ES-I3 (cell line): Measurements from ENCODE around the gene CABCOCO1.

Source experiments
- H3K36me3 ChIP-seq: 2 replicates; pipeline ENCODE4 v1.6.1; 2013; ENCODE audit warnings: mild to moderate bottlenecking, low read length, control low read depth, moderate library complexity; ENCODE audit not compliant: insufficient read depth
- H3K4me1 ChIP-seq: 2 replicates; pipeline ENCODE4 v1.6.1; 2013; ENCODE audit warnings: mild to moderate bottlenecking, control low read depth, low read length; ENCODE audit not compliant: insufficient read depth
- H3K9ac ChIP-seq: 2 replicates; pipeline ENCODE4 v1.6.1; 2013; ENCODE audit warnings: low read depth, mild to moderate bottlenecking, low read length, moderate library complexity
- H3K9me3 ChIP-seq: 2 replicates; pipeline ENCODE4 v1.6.1; 2013; ENCODE audit warnings: mild to moderate bottlenecking, low read length, moderate library complexity; ENCODE audit not compliant: control insufficient read depth, insufficient read depth

CABCOCO1 gene

DNA sequence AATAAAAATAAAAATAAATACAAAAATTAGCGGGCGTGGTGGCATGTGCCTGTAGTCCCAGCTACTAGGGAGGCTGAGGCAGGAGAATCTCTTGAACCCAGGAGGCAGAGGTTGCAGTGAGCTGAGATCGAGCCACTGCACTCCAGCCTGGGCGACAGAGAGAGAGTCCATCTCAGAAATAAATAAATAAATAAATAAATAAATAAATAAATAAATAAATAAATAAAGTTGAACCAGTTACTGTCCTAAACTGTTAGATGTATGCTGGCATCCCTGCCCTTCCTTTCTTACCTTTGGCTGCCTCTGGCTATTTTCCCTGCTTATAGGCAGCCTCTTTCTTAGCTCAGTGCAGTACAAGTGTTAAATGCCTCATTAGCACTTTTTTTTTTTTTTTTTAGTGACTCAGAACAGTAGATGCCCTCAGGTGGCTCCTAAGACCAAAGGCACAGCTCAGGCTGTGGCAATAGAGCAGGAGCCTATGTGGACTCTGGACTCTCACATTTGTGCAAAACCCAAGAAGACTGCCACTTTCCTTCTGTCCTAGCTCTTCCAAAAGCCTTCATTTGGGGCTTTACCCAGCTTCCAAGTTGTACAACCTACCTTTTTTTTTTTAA is 30.6 kb upstream of the CABCOCO1 start:
- peaks cover 13% of the 10 kb centered on the region for H3K4me1 ChIP-seq
- H3K36me3 ChIP-seq: no peaks in the 10 kb centered on the region
- no peak overlapping the region for H3K9ac ChIP-seq
- H3K9me3 ChIP-seq: no peaks in the 10 kb centered on the region

DNA sequence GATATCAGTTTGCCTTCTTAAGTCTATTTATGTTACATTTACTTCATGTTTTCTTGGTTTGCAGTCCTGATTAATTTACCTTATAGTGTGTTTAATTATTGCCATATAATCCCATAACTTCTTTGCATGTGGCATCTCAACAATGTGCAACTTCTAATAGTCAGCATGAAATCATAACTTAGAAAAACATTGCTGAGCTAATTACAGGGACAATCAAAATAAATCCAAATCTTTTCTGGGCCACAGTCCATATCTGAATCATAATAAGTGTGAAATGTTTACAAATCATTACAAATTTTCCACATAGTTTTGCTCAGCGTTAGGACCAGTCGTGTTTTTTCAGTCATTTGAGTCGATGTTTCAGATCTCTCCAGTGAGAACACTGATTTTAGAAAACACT is 29.1 kb upstream of the CABCOCO1 start:
- H3K4me1 ChIP-seq: peaks cover 10% of the 10 kb centered on the region
- no peaks in the 10 kb centered on the region for H3K9me3 ChIP-seq
- H3K36me3 ChIP-seq: no peaks in the 10 kb centered on the region
- H3K9ac ChIP-seq: no peak overlapping the region

DNA sequence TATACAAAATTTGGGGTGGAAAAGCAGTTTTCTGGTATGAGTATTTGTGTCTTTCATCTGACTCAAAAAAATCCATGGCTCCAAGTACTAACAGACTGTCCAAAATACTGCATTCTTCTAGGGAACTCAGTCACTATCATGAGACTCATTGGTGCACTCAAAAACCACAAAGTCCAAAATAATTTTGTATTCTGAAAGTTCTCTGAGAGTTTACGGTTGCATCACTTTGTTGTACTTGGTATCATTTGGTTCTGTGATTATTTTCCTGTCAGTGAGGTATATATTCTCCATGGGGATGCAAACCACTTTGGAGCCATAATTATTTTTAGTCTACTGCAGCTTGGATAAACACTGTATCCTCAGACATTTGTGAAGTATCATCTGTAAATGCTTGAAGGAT is 28.0 kb upstream of the CABCOCO1 start:
- Histone ChIP-seq H3K36me3 (no peaks in the 10 kb centered on the region), H3K9me3 (no peaks in the 10 kb centered on the region), H3K4me1 (peaks cover under 1% of the 10 kb centered on the region; the same call in 1 of the 2 replicates), H3K9ac (no peak overlapping the region)

DNA sequence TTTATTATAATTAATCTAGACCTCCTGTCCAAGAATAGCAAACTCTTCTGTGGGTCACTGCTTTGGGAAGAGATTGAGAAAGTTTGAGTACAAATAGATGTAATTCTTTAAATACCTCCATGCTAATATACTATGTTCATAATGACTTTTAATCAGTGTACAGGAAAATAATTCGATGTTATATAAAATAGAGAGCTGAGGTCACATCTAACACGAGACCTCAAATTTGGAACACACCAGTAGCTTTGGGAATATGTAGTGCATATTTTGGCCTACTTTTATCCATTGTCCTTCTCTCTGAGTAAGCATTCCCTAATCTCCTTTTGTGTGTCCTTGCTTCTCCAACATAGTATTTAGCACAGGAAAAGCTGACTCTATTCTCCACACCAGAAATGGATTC is 27.3 kb upstream of the CABCOCO1 start:
- Histone ChIP-seq H3K9ac (no peak overlapping the region), H3K4me1 (0 out of 2 replicates have a peak, but pooled peaks cover 6% of the 10 kb centered on the region), H3K36me3 (no peaks in the 10 kb centered on the region), H3K9me3 (no peaks in the 10 kb centered on the region)

- Histone ChIP-seq H3K4me1 (0 out of 2 replicates have a peak, but pooled peaks cover 6% of the 10 kb centered on the region), H3K36me3 (no peaks in the 10 kb centered on the region), H3K9ac (no peak overlapping the region), H3K9me3 (no peaks in the 10 kb centered on the region)
These were observed 26.8 kb upstream of the CABCOCO1 start for GRCh38 chr10:61635932-61636331.

GRCh38 chr10:61639952-61640351 is 22.8 kb upstream of the CABCOCO1 start:
- no peaks in the 10 kb centered on the region for H3K9me3 ChIP-seq
- H3K36me3 ChIP-seq: no peaks in the 10 kb centered on the region
- H3K9ac ChIP-seq: no peak overlapping the region
- peaks cover 22% of the 10 kb centered on the region; the same call in 1 of the 2 replicates for H3K4me1 ChIP-seq

DNA sequence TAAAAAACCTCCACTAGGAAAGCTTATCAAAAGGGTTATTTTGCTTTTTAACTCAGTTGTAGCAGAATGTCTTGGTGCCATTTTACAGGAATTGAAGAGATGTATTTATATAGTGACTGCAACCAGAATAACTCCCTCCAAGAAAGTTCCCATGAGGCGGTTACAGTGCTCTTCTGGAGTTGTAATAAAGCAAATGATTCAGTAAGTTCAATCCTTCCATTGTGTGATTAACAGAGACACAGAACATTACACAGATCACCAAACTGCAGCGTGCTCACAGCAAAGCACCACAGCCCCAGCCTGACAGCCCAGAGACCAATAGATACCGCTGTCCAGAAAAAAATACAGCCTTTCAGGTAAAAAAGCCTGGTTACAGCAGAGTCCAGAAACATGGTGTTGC is 21.9 kb upstream of the CABCOCO1 start:
- no peaks in the 10 kb centered on the region for H3K36me3 ChIP-seq
- H3K9me3 ChIP-seq: no peaks in the 10 kb centered on the region
- no peak overlapping the region for H3K9ac ChIP-seq
- H3K4me1 ChIP-seq: peaks cover 22% of the 10 kb centered on the region; the same call in 1 of the 2 replicates

DNA sequence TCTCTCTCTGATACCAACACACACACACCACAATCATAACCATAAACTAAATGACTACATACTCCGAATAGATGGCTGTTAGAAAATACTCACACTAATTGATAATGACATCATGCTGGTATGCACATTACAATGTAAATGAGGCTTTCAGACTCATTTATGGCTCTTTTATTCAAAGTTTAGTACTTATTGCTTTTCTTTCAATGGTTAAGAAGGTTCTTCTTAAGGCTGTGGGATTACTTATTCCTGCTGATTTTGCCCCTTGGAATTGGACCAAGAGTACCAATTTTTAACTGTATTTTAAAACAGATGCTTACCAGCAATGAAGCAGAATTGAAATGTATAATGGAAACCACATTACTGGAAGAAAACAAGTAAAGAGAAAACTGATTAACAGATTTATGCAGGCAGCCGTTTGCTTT is 20.6 kb upstream of the CABCOCO1 start:
- H3K4me1 ChIP-seq: peaks cover 22% of the 10 kb centered on the region; the same call in 1 of the 2 replicates
- no peaks in the 10 kb centered on the region for H3K36me3 ChIP-seq
- no peak overlapping the region for H3K9ac ChIP-seq
- no peaks in the 10 kb centered on the region for H3K9me3 ChIP-seq

- no peak overlapping the region; the same call in 1 of the 2 replicates for H3K9ac ChIP-seq
- H3K4me1 ChIP-seq: peaks cover 22% of the 10 kb centered on the region; the same call in 1 of the 2 replicates
- no peaks in the 10 kb centered on the region for H3K36me3 ChIP-seq
- H3K9me3 ChIP-seq: no peaks in the 10 kb centered on the region
These were observed 20.1 kb upstream of the CABCOCO1 start for GRCh38 chr10:61642676-61643075.

- Histone ChIP-seq H3K36me3 (no peaks in the 10 kb centered on the region), H3K9me3 (no peaks in the 10 kb centered on the region), H3K9ac (no peak overlapping the region), H3K4me1 (peaks cover 22% of the 10 kb centered on the region; the same call in 1 of the 2 replicates)
These were observed 19.4 kb upstream of the CABCOCO1 start for GRCh38 chr10:61643316-61643751.

- Histone ChIP-seq H3K4me1 (no peaks in the 10 kb centered on the region), H3K9me3 (no peaks in the 10 kb centered on the region), H3K36me3 (no peaks in the 10 kb centered on the region), H3K9ac (no peak overlapping the region)
These were observed 9.0 kb upstream of the CABCOCO1 start for GRCh38 chr10:61653699-61654098.

- H3K9me3 ChIP-seq: no peaks in the 10 kb centered on the region
These were observed 7.3 kb upstream of the CABCOCO1 start for GRCh38 chr10:61655335-61655851.

DNA sequence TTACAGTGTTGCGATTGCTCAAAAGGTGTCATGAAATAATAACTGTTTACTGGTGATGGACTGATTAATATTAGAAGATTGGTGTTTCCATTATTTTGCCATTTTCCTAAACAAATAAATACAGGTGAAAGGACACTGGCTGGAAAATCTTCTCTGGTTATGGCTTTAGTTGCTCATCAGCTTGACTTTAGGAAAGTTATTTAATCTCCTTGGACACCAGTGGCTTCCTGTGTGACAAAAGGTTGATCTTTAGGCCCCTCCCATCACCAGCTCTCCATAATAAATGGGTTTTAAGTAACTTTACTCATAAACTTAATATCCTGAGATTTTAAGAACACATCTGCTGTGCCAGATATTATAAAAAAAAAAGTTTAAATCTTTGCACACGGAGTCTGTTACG is 737 bp downstream of the CABCOCO1 start:
- Histone ChIP-seq H3K4me1 (no peaks in the 10 kb centered on the region), H3K9ac (peak overlapping the region; percentile 79; the same call in 1 of the 2 replicates), H3K36me3 (no peaks in the 10 kb centered on the region), H3K9me3 (no peaks in the 10 kb centered on the region)

More at GRCh38 chr10:61655335-61655851, 7.3 kb upstream of the CABCOCO1 start:
- no peaks in the 10 kb centered on the region for H3K4me1 ChIP-seq
- no peaks in the 10 kb centered on the region for H3K36me3 ChIP-seq
- no peak overlapping the region for H3K9ac ChIP-seq

DNA sequence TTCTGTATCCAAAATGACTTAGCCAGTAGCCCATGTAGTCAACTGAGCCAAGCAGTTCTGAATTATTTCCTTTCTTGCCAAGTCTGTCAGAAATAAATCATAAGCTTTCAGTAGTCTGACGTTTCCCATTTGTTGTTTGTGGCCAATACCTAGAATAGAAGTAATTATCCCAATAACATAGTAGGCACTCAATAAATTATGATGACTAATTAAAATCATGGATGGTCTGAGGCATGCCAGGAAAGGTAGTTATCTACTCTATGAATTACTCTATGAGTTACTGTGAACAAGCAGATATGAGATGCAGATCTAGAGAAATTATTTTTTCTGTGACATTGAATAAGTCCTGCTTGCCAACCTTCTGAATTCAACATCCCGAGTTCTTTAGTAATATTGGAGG is 2.3 kb downstream of the CABCOCO1 start:
- Histone ChIP-seq H3K36me3 (no peaks in the 10 kb centered on the region), H3K9me3 (no peaks in the 10 kb centered on the region), H3K9ac (no peak overlapping the region), H3K4me1 (no peaks in the 10 kb centered on the region)

DNA sequence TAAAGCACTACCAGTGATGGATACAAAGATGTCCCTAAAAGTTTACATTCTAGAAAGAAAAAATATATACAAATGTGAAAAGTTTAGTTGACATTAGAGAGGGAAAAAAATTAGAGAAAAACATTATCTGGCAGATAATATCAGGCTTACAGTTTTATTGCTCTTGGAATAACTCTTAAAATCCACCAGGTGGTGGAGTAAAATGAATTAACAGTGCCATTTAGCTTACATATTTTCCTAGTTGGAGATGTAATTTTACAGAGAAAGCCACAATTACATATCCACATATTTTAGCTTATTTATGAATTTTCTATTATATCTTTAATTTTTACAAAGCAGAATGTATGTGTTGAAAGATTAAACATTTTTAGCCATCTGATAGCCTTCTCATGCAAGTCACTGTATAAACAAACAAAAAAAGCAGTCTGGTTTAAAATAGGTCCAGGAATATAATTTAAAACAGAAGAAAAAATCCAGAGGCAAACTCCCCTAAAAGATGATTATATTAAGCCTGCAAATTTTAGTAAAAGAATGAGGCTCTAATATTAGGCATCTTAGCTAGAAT is 6.5 kb downstream of the CABCOCO1 start:
- no peak overlapping the region for H3K9ac ChIP-seq
- no peaks in the 10 kb centered on the region for H3K36me3 ChIP-seq
- no peaks in the 10 kb centered on the region for H3K4me1 ChIP-seq
- no peaks in the 10 kb centered on the region for H3K9me3 ChIP-seq
